Kidney epithelial cell (primary cell): ENCODE results near the gene CUL1. TPM values are rescaled to one million over a fixed set of nuclear protein-coding genes. Genes with fewer than 3 reads are reported as not detected.
"Not testable (repeated sequence)": the region's sequence is repeated elsewhere in the genome, so short reads cannot be mapped to it uniquely, and the experiment has no call there.

Experiments
- DNase-seq: peaks from one replicate; pipeline ENCODE4 v3.0.0-alpha.2; 2010; ENCODE audit warnings: low read depth
- H3K27me3 ChIP-seq: 2 replicates; pipeline ENCODE4 v1.6.0; 2011; ENCODE audit warnings: low read length; ENCODE audit not compliant: control insufficient read depth, insufficient read depth
- H3K36me3 ChIP-seq: 2 replicates; pipeline ENCODE4 v1.5.1; 2011; ENCODE audit warnings: low read length; ENCODE audit not compliant: control insufficient read depth, insufficient read depth
- H3K4me3 ChIP-seq: 2 replicates; pipeline ENCODE4 v1.5.1; 2011; ENCODE audit warnings: low read depth, mild to moderate bottlenecking, control low read depth, low read length
- total RNA-seq: library from RNA; depleted of rRNA; stranded (reverse); fragments of >200 nt; gene quantifications from 2 replicates; pipeline ENCODE4 v1.2.3, GENCODE V29; 2015
- TF ChIP-seq, protein P1 (sequence below): IDR thresholded peaks from 2 replicates; pipeline ENCODE4 v1.5.1; 2011; ENCODE audit warnings: mild to moderate bottlenecking, moderate library complexity, low read length, control low read depth, inconsistent platforms; ENCODE audit not compliant: insufficient read depth, poor library complexity, severe bottlenecking

Gene CUL1
- total RNA-seq, 1 donor from 2014 or later, result 41.3 TPM

DNA sequence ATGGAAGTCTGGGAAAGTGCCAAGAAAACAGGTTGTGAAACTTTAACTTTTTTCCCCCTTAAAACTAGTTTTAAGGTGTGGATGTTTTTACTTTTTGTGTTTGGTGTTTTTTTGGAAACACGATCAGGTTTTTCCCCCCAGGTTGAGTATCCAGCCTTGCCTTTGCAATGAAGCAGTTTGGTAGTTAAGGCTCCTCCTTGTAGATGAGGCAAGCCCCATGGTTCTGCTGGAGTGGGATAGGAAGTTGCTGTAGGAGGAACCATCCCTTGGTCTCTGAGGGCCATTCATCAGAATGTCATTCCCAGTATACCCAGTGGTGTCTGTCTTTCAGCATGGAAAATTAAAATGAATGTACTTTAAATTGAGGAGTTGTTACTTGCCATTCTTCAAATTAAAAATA lies 2.7 kb downstream of the CUL1 start:
- H3K4me3 ChIP-seq, result no peak overlapping the region
- TF ChIP-seq, protein P1, sequence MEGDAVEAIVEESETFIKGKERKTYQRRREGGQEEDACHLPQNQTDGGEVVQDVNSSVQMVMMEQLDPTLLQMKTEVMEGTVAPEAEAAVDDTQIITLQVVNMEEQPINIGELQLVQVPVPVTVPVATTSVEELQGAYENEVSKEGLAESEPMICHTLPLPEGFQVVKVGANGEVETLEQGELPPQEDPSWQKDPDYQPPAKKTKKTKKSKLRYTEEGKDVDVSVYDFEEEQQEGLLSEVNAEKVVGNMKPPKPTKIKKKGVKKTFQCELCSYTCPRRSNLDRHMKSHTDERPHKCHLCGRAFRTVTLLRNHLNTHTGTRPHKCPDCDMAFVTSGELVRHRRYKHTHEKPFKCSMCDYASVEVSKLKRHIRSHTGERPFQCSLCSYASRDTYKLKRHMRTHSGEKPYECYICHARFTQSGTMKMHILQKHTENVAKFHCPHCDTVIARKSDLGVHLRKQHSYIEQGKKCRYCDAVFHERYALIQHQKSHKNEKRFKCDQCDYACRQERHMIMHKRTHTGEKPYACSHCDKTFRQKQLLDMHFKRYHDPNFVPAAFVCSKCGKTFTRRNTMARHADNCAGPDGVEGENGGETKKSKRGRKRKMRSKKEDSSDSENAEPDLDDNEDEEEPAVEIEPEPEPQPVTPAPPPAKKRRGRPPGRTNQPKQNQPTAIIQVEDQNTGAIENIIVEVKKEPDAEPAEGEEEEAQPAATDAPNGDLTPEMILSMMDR, result no peak
- DNase-seq, result no peak

GRCh38 chr7:148702876-148703670 lies 4.4 kb downstream of the CUL1 start:
- no peak for DNase-seq
- Histone ChIP-seq H3K4me3 (no peak overlapping the region), H3K27me3 (no peaks in the 10 kb centered on the region), H3K36me3 (no peaks in the 10 kb centered on the region)
- TF ChIP-seq, protein P1, result no peak

More for the DNA sequence above, 2.7 kb downstream of the CUL1 start:
- Histone ChIP-seq H3K36me3 (no peaks in the 10 kb centered on the region), H3K27me3 (no peaks in the 10 kb centered on the region)

GRCh38 chr7:148703671-148703962 lies 4.9 kb downstream of the CUL1 start:
- H3K36me3 ChIP-seq, H3K4me3 ChIP-seq, DNase-seq, H3K27me3 ChIP-seq: not testable (repeated sequence)

DNA sequence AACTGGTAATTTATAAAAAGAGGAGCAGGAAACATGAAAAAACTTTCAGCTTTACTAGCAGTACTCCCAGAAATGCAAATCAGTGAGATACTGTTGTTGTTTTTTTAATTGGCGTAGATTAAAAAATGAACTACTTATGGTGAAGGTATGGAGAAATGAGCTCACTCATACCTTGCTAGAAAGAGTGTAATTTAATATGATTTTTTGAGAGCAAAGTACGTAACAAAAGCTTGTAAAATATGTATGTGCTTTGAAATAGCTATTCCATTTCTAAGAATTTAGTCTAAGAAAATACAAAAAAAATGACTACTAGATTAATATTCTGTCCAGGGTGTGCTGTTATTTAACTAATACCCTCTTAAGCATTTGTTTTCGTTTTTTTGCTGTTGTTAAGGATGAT lies 5.5 kb downstream of the CUL1 start:
- TF ChIP-seq, protein P1, result no peak
- DNase-seq, result no peak
- H3K36me3 ChIP-seq, result no peaks in the 10 kb centered on the region
- no peak overlapping the region for H3K4me3 ChIP-seq
- H3K27me3 ChIP-seq, result no peaks in the 10 kb centered on the region

DNA sequence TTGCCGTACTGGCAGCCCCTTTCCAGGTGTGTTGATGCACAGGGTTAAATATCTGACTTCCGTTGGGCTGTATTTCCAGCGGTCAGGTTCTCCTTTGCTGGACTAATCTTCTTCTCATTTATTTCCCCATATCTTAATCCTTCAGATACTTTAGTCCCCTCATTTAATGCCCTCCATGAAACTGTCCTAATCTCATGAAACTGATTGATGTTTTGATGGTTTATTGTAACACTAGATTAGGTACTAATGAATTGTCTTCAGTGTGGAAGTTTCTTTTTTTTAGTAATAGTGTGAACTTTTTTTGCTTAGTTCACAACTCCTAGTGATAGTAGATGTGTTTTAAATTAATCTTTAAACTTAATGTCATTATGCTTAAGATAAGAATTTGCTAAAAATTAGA lies 6.3 kb downstream of the CUL1 start:
- TF ChIP-seq, protein P1, result no peak
- no peak for DNase-seq
- H3K4me3 ChIP-seq, result no peak overlapping the region

GRCh38 chr7:148706368-148706767 lies 7.7 kb downstream of the CUL1 start:
- Histone ChIP-seq H3K36me3 (no peaks in the 10 kb centered on the region), H3K4me3 (no peak overlapping the region), H3K27me3 (no peaks in the 10 kb centered on the region)
- TF ChIP-seq, protein P1, result no peak
- DNase-seq, result no peak

More for the DNA sequence above, 6.3 kb downstream of the CUL1 start:
- no peaks in the 10 kb centered on the region for H3K27me3 ChIP-seq
- H3K36me3 ChIP-seq, result no peaks in the 10 kb centered on the region
